Fibroblast of lung (primary cell): ENCODE measurements around the gene CAPN9. TPM values are rescaled to one million over a fixed set of nuclear protein-coding genes. Genes with fewer than 3 reads are reported as not detected.
"Not testable (repeated sequence)": the region's sequence is repeated elsewhere in the genome, so short reads cannot be mapped to it uniquely, and the experiment has no call there.

Experiments
- DNase-seq, 2 donors: peaks; one replicate each; pipeline versions ENCODE4 v3.0.0 to v3.0.0-alpha.2; 2010; ENCODE audit warnings: low read depth in 2 of 2
- H2AFZ ChIP-seq: 2 replicates; pipeline ENCODE4 v1.5.1; 2012; ENCODE audit warnings: low read length, control low read depth, inconsistent platforms
- H3K27ac ChIP-seq: 2 replicates; pipeline ENCODE4 v1.5.1; 2011; ENCODE audit warnings: low read length, control low read depth; ENCODE audit not compliant: insufficient read depth
- H3K27me3 ChIP-seq: 2 replicates; pipeline ENCODE4 v1.5.1; 2011; ENCODE audit warnings: mild to moderate bottlenecking, low read length; ENCODE audit not compliant: control insufficient read depth, insufficient read depth
- H3K36me3 ChIP-seq: 2 replicates; pipeline ENCODE4 v1.5.1; 2011; ENCODE audit warnings: low read length; ENCODE audit not compliant: control insufficient read depth, insufficient read depth
- H3K4me1 ChIP-seq: 2 replicates; pipeline ENCODE4 v1.5.1; 2011; ENCODE audit warnings: low read length; ENCODE audit not compliant: control insufficient read depth, insufficient read depth; ENCODE audit errors: extremely low read depth
- H3K4me2 ChIP-seq: 2 replicates; pipeline ENCODE4 v1.5.1; 2011; ENCODE audit warnings: low read length, control low read depth; ENCODE audit not compliant: insufficient read depth; ENCODE audit errors: extremely low read depth
- H3K4me3 ChIP-seq, 4 experiments: fragments of 200-600 bp in 1 of 4; sonication (generic) in 1 of 4; replicated peaks in 1 of 4; 2 replicates each; pipeline ENCODE4 v1.5.1; 2011 to 2016; ENCODE audit warnings: low read length in 4 of 4, low read depth in 3 of 4, mild to moderate bottlenecking in 3 of 4, control low read depth in 2 of 4, inconsistent platforms in 1 of 4, mixed read lengths in 1 of 4; ENCODE audit not compliant: insufficient read depth in 1 of 4; ENCODE audit errors: control extremely low read depth in 1 of 4
- H3K79me2 ChIP-seq: 2 replicates; pipeline ENCODE4 v1.5.1; 2012; ENCODE audit warnings: mild to moderate bottlenecking, low read length, inconsistent platforms; ENCODE audit not compliant: control insufficient read depth, insufficient read depth
- H3K9ac ChIP-seq: 2 replicates; pipeline ENCODE4 v1.5.1; 2011; ENCODE audit warnings: mild to moderate bottlenecking, low read length, control low read depth; ENCODE audit not compliant: insufficient read depth
- H3K9me3 ChIP-seq: 2 replicates; pipeline ENCODE4 v1.5.1; 2012; ENCODE audit warnings: low read depth, low read length; ENCODE audit not compliant: control insufficient read depth, insufficient read depth
- H4K20me1 ChIP-seq: 2 replicates; pipeline ENCODE4 v1.5.1; 2011; ENCODE audit warnings: low read length; ENCODE audit not compliant: control insufficient read depth, insufficient read depth; ENCODE audit errors: extremely low read depth
- EZH2 ChIP-seq: IDR thresholded peaks from 2 replicates; pipeline ENCODE4 v1.5.1; 2012; ENCODE audit warnings: low read length, control low read depth, mild to moderate bottlenecking; ENCODE audit errors: missing control alignments
- polyA plus RNA-seq, 2 donors: library from polyadenylated mRNA; depleted of rRNA in 1 of 2; stranded (reverse) in 1 of 2; unstranded in 1 of 2; fragments of >200 nt; gene quantifications; 2 replicates each; pipeline ENCODE4 v1.2.1, GENCODE V29; 2011 to 2012; ENCODE audit warnings: missing spikeins in 1 of 2
- total RNA-seq: library from RNA; depleted of rRNA; stranded (reverse); fragments of >200 nt; gene quantifications from 2 replicates; pipeline ENCODE4 v1.2.1, GENCODE V29; 2014
- TF ChIP-seq, protein P1 (sequence below), 2 donors: IDR thresholded peaks in 1 of 2; conservative IDR thresholded peaks in 1 of 2; 1 replicate in 1 of 2; 2 replicates in 1 of 2; pipeline ENCODE4 v1.5.1; 2011 to 2012; ENCODE audit warnings: low read length in 2 of 2, control low read depth in 1 of 2, inconsistent platforms in 1 of 2, low read depth in 1 of 2, mild to moderate bottlenecking in 1 of 2

The CAPN9 gene
- total and polyA plus RNA-seq, 2 donors (not counting 1 experiment from before 2014, with no cell fraction given), result 0.17 TPM; not detected in 1

- H3K79me2 ChIP-seq, result peaks cover 7% of the 10 kb centered on the region
- DNase-seq, result no peak
- TF ChIP-seq, protein P1, sequence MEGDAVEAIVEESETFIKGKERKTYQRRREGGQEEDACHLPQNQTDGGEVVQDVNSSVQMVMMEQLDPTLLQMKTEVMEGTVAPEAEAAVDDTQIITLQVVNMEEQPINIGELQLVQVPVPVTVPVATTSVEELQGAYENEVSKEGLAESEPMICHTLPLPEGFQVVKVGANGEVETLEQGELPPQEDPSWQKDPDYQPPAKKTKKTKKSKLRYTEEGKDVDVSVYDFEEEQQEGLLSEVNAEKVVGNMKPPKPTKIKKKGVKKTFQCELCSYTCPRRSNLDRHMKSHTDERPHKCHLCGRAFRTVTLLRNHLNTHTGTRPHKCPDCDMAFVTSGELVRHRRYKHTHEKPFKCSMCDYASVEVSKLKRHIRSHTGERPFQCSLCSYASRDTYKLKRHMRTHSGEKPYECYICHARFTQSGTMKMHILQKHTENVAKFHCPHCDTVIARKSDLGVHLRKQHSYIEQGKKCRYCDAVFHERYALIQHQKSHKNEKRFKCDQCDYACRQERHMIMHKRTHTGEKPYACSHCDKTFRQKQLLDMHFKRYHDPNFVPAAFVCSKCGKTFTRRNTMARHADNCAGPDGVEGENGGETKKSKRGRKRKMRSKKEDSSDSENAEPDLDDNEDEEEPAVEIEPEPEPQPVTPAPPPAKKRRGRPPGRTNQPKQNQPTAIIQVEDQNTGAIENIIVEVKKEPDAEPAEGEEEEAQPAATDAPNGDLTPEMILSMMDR (conservative IDR thresholded peaks at IDR 0.05 in 1 of 2, IDR thresholded peaks at IDR 0.05 in 1 of 2; ENCODE audit: low read depth in 1 of 2, low read length in 2 of 2), result no peak
- TF ChIP-seq EZH2, result no peak
- peaks cover under 1% of the 10 kb centered on the region for H3K36me3 ChIP-seq
- H3K4me3 ChIP-seq, result no peak overlapping the region
- no peak overlapping the region for H2AFZ ChIP-seq
- H3K4me1 ChIP-seq, result peaks cover 2% of the 10 kb centered on the region
- no peaks in the 10 kb centered on the region for H3K9me3 ChIP-seq
- H4K20me1 ChIP-seq, result no peaks in the 10 kb centered on the region
- no peak overlapping the region for H3K4me2 ChIP-seq
- H3K27me3 ChIP-seq, result no peaks in the 10 kb centered on the region
- no peak overlapping the region for H3K9ac ChIP-seq
- H3K27ac ChIP-seq, result no peak overlapping the region
These were observed 96.5 kb downstream of the CAPN9 start for GRCh38 chr1:230843503-230844309.

GRCh38 chr1:230844561-230844960, 97.4 kb downstream of the CAPN9 start:
- Histone ChIP-seq H3K4me2 (no peak overlapping the region), H4K20me1 (no peaks in the 10 kb centered on the region), H2AFZ (no peak overlapping the region), H3K9ac (no peak overlapping the region), H3K27me3 (no peaks in the 10 kb centered on the region), H3K27ac (no peak overlapping the region), H3K36me3 (no peaks in the 10 kb centered on the region), H3K4me1 (peaks cover 9% of the 10 kb centered on the region), H3K4me3 (no peak overlapping the region), H3K79me2 (peaks cover 9% of the 10 kb centered on the region), H3K9me3 (no peaks in the 10 kb centered on the region)
- TF ChIP-seq, protein P1 (conservative IDR thresholded peaks at IDR 0.05 in 1 of 2, IDR thresholded peaks at IDR 0.05 in 1 of 2; ENCODE audit: low read depth in 1 of 2, low read length in 2 of 2), result no peak
- TF ChIP-seq EZH2, result no peak
- DNase-seq, result no peak

DNA sequence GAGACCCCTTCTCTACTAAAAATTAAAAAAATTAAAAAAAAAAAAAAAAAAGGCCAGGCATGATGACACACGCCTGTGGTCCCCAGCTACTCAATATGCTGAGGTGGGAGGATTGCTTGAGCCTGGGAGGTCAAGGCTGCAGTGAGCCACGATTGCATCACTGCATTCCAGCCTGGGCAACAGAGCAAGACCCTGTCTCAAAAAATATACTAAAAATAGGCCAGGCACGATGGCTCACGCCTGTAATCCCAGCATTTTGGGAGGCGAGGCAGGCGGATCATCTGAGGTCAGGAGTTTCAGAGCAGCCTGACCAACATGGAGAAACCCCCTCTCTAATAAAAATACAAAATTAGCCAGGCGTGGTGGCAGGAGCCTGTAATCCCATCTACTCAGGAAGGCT, 98.0 kb downstream of the CAPN9 start:
- not testable (repeated sequence) for H3K27ac ChIP-seq, H3K4me3 ChIP-seq, H3K36me3 ChIP-seq, H3K27me3 ChIP-seq, H3K9ac ChIP-seq, H3K9me3 ChIP-seq, H4K20me1 ChIP-seq, H3K4me2 ChIP-seq, H2AFZ ChIP-seq
- Histone ChIP-seq H3K4me1 (peaks cover 15% of the 10 kb centered on the region), H3K79me2 (peaks cover 12% of the 10 kb centered on the region)
- peak in 1 of 2 donors; percentile 53 for DNase-seq
